Hematopoietic multipotent progenitor cell treated with erythropoietin and hydrocortisone succinate and interleukin-3 and kit ligand, for 8 days (in vitro differentiated cells): Measurements from ENCODE around the gene COL13A1.

Experiments
- DNase-seq: peaks from one replicate; pipeline ENCODE4 v3.0.0-alpha.2; 2015

Gene COL13A1

GRCh38 chr10:69892406-69892805, 90.7 kb downstream of the COL13A1 start:
- DNase-seq: no peak

GRCh38 chr10:69892816-69893215, 91.1 kb downstream of the COL13A1 start:
- no peak for DNase-seq

- DNase-seq: no peak
Measured at GRCh38 chr10:69893271-69893900, 91.7 kb downstream of the COL13A1 start.

- no peak for DNase-seq
Measured at GRCh38 chr10:69894156-69894555, 92.5 kb downstream of the COL13A1 start.

GRCh38 chr10:69895759-69896158, 94.1 kb downstream of the COL13A1 start:
- DNase-seq: no peak

- no peak for DNase-seq
Measured at GRCh38 chr10:69896606-69897231, 95.0 kb downstream of the COL13A1 start.

- no peak for DNase-seq
Measured at GRCh38 chr10:69897432-69897831, 95.7 kb downstream of the COL13A1 start.

- DNase-seq: no peak
Measured at GRCh38 chr10:69897999-69898398, 96.3 kb downstream of the COL13A1 start.

- DNase-seq: no peak
Measured at GRCh38 chr10:69898524-69898923, 96.8 kb downstream of the COL13A1 start.

- no peak for DNase-seq
Measured at GRCh38 chr10:69898941-69899340, 97.2 kb downstream of the COL13A1 start.

GRCh38 chr10:69899727-69900595, 98.3 kb downstream of the COL13A1 start:
- DNase-seq: no peak

- no peak for DNase-seq
Measured at GRCh38 chr10:69901022-69901421, 99.3 kb downstream of the COL13A1 start.

- peak; percentile 20 for DNase-seq
Measured at GRCh38 chr10:69901628-69902505, 100.2 kb downstream of the COL13A1 start.

- no peak for DNase-seq
Measured at GRCh38 chr10:69902835-69903535, 101.3 kb downstream of the COL13A1 start.

- DNase-seq: no peak
Measured at GRCh38 chr10:69904533-69904932, 102.8 kb downstream of the COL13A1 start.

- DNase-seq: peak; percentile 7
Measured at GRCh38 chr10:69906425-69906824, 104.7 kb downstream of the COL13A1 start.

GRCh38 chr10:69907517-69907916, 105.8 kb downstream of the COL13A1 start:
- no peak for DNase-seq

- DNase-seq: no peak
Measured at GRCh38 chr10:69908124-69908523, 106.4 kb downstream of the COL13A1 start.

GRCh38 chr10:69910561-69910960, 108.9 kb downstream of the COL13A1 start:
- DNase-seq: no peak

- no peak for DNase-seq
Measured at GRCh38 chr10:69911613-69912528, 110.2 kb downstream of the COL13A1 start.

- DNase-seq: no peak
Measured at GRCh38 chr10:69912589-69912988, 110.9 kb downstream of the COL13A1 start.
